ES-I3 (cell line): ENCODE measurements around the gene SH3BGRL3.
"Not testable (repeated sequence)": the region's sequence is repeated elsewhere in the genome, so short reads cannot be mapped to it uniquely, and the experiment has no call there.

Source experiments
- H3K36me3 ChIP-seq: 2 replicates; pipeline ENCODE4 v1.6.1; 2013; ENCODE audit warnings: mild to moderate bottlenecking, low read length, control low read depth, moderate library complexity; ENCODE audit not compliant: insufficient read depth
- H3K4me1 ChIP-seq: 2 replicates; pipeline ENCODE4 v1.6.1; 2013; ENCODE audit warnings: mild to moderate bottlenecking, control low read depth, low read length; ENCODE audit not compliant: insufficient read depth
- H3K9ac ChIP-seq: 2 replicates; pipeline ENCODE4 v1.6.1; 2013; ENCODE audit warnings: low read depth, mild to moderate bottlenecking, low read length, moderate library complexity
- H3K9me3 ChIP-seq: 2 replicates; pipeline ENCODE4 v1.6.1; 2013; ENCODE audit warnings: mild to moderate bottlenecking, low read length, moderate library complexity; ENCODE audit not compliant: control insufficient read depth, insufficient read depth

SH3BGRL3 gene

DNA sequence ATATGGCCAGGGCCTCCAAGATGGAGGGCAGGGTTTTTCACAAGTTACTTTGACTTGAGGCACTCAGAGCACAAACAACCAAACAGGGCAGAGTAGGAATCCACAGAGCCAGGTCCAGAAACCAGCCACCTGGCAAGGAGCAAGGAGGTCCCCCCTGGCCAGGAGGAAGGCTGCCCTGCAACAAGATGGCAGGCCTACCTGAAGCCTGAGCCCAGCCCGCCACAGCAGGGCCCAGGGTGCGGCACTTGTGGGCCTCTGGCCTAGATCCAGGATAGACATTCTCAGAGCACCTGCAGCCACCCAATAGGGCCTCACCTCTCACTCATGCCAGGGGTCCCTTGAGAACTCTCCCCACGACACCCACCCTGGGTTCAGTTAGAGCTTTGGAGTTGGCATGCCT lies 11.5 kb downstream of the SH3BGRL3 start:
- H3K9ac ChIP-seq = no peak overlapping the region
- H3K4me1 ChIP-seq = peaks cover 26% of the 10 kb centered on the region; the same call in 1 of the 2 replicates
- no peaks in the 10 kb centered on the region for H3K9me3 ChIP-seq
- H3K36me3 ChIP-seq = no peaks in the 10 kb centered on the region

DNA sequence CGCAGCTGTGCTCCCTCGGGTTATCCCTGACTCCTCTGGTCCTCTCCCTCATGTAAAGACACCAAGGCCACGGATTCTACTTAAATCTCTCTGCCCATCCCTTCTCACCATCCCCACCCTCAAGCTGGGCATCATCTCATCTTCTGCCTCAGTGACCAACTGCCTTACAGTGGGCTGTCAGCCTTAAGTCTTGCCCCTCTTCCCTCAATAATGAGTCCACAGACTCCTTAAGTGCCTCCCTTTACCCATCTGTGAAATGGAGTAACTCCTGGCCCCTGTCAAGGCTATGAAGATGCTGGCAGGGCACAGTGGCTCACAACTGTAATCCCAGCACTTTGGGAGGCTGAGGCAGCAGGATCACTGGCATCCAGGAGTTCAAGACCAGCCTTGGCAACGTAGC lies 12.1 kb downstream of the SH3BGRL3 start:
- Histone ChIP-seq H3K36me3 (no peaks in the 10 kb centered on the region), H3K9ac (no peak overlapping the region), H3K9me3 (no peaks in the 10 kb centered on the region), H3K4me1 (peaks cover 26% of the 10 kb centered on the region; the same call in 1 of the 2 replicates)

DNA sequence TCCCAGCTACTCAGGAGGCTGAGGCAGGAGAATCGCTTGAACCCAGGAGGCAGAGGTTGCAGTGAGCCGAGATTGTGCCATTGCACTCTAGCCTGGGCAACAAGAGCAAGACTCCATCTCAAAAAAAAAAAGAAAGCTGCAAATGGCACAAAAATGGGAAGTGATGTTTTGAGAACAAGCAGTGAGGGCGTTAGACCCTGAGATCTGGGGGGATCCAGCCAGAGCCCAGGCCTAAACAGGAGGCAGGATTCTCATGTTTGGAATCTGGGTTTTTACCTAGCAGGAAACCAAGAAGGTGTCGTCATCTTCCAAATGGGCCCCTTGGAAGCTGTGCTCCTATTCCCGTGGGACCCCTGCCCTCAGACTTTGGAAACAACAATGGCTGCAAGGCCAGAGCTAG lies 12.8 kb downstream of the SH3BGRL3 start:
- H3K9ac ChIP-seq, H3K36me3 ChIP-seq, H3K9me3 ChIP-seq: not testable (repeated sequence)
- peaks cover 26% of the 10 kb centered on the region; the same call in 1 of the 2 replicates for H3K4me1 ChIP-seq

DNA sequence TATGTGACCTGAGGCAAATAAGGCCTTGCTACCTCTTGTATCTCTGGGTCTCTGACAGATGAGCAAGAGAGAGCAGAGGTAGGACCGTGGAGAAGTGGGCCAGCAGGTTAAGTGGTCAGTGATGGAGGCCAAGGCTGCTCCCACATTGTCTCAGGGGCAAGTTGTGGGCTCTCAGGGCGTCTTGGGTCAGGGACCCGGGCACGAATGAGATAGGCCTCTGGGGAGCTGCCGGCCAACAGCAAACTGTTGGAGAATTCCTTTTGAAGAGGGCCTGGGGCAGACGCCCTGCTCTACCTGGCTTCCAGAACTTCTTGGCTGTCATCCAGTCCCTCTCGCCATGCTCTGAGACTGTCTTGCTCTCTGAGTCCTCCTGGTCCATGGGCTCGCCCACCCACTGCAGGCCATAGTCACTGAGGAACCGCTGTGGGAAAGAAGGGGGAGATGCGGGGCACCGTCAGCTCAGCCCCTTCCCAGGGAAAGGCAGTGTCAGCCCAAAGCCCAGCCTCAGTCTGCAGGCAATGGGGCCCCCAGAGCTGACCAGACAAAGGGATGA lies 14.1 kb downstream of the SH3BGRL3 start:
- Histone ChIP-seq H3K9ac (no peak overlapping the region), H3K36me3 (no peaks in the 10 kb centered on the region), H3K4me1 (peaks cover 24% of the 10 kb centered on the region; the same call in 1 of the 2 replicates), H3K9me3 (no peaks in the 10 kb centered on the region)

DNA sequence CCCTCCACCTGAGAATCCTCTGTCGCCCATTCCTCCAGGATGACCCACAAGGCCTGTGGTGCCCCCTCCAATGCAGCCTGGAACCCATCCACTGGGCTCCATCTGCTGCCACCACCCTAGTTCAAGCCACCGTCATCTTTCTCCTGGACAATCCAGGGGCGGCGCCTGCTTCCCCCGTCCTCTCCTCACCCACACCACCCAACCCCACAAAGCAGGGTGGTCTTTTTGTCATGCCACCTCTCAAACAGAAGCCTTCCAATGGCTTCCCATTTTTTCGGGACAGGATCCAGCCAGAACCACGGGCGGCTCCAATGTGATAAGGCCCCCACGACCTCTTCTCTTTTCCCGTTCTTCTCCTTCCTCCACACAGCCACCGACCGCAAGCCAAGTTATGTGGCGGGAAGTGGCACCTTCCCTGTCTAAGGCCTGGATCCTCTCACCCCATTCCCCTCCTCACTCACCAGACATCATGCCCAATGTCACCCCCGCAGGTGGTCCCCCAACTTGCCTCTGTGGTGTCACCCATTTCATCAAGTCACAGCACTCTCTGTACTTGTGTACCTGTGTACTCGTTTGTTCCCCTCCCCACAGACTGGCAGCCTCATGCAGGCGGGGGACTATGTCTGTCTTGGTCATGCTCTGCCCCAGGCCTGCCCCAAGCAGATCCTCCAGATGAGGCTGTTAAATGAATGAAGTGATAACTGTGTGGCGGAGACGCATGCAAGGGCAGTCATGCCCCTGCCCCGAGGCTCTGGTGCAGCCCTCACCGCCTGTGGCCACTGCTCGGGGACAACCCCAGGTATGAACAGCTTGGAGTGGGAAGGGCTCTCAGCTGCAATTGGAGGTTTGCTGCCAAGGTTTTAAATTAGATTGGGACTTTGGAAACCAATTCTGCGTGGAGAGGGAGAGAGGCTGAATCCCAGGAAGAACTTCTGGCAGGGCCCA lies 15.6 kb downstream of the SH3BGRL3 start:
- Histone ChIP-seq H3K36me3 (no peaks in the 10 kb centered on the region), H3K4me1 (peaks cover 11% of the 10 kb centered on the region; the same call in 1 of the 2 replicates), H3K9me3 (no peaks in the 10 kb centered on the region), H3K9ac (no peak overlapping the region)

DNA sequence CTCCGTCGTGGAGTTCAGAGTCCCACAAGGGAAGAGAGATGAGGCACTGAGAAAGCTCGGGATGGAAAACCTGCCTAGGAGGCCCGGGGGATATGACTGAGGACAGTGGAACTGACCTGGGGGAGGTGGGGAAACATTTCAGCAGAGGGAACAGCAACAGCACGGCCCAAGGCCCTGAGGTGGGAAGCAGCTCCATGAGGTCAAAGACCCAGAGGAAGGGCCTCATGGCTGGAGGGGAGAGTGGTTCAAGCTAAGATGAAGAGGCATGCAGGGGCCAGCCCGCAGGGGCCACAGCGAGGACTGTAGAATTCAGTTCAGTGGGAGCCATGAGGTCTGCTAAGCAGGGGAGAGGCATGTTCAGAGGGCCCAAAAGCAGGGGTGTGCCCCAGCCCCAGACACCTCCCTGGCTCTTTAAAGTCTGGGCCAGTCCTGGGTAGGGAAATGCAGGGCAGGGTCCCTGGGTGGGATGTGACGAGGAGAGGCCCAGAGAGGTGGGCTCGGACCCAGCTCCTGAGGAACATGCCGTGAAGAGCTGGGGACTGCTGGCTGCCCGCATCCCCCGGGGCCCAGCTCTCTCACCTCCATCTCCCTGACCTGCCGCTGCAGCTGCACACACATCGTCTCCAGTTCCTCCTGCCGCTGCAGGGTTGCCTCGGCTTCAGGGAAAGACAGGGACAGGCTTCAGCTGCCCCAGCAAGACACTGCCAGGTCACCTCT lies 16.6 kb downstream of the SH3BGRL3 start:
- H3K36me3 ChIP-seq = no peaks in the 10 kb centered on the region
- no peak overlapping the region for H3K9ac ChIP-seq
- H3K9me3 ChIP-seq = no peaks in the 10 kb centered on the region
- 0 out of 2 replicates have a peak, but pooled peaks cover 3% of the 10 kb centered on the region for H3K4me1 ChIP-seq

DNA sequence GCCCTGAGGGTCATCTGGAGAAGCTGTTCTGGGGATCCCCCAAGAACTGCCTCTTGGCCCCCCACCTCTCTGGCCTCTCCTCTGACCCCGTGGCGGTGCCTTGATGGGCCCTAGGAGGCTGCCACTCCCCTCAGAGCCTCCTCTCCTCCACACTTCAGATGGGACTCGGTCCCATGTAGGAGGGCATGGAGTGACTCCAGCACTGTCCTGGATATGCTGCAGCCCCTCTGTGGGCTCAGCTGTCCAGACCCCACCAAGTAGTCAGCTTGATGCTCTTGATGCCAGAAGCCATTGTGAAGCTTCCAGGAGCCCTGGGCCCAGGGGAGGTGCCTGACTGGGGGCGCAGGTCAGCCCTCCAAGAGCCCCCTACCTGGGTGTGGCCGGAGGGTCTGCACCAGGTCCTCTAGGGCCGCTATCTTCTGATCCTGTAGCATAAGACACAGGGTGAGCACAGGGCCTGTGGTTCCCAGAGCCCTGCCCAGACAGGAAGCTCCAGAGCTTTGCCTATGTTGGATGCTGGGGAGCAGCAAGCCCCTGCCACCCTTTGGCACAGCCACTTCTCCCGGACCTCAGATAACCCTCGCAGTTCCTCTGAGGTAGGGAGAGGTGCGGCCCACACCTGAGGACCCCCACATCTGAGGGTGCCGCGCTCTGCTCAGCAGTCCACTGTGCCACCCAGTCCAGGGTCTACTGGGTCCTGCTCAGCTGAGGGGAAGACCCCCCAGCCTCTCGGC lies 17.3 kb downstream of the SH3BGRL3 start:
- Histone ChIP-seq H3K36me3 (no peaks in the 10 kb centered on the region), H3K9me3 (no peaks in the 10 kb centered on the region), H3K9ac (no peak overlapping the region), H3K4me1 (no peaks in the 10 kb centered on the region)

DNA sequence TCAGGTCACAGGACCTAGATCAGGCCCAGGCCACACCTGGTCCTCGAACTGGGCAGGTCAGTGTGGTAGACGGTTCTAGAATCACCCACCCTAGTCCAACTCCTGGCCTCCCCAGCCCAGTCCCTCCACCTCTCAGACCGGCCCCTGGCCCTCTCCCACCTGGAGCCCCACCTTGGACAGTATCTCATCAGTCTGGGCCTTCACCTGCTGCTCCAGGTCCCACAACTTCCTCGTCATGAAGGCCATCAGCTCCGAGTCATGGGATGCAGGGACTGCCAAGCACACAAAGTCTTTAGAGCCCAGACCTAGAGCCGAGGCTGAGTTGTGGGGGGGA lies 17.9 kb downstream of the SH3BGRL3 start:
- H3K4me1 ChIP-seq = no peaks in the 10 kb centered on the region
- no peak overlapping the region for H3K9ac ChIP-seq
- H3K9me3 ChIP-seq = no peaks in the 10 kb centered on the region
- H3K36me3 ChIP-seq = no peaks in the 10 kb centered on the region

DNA sequence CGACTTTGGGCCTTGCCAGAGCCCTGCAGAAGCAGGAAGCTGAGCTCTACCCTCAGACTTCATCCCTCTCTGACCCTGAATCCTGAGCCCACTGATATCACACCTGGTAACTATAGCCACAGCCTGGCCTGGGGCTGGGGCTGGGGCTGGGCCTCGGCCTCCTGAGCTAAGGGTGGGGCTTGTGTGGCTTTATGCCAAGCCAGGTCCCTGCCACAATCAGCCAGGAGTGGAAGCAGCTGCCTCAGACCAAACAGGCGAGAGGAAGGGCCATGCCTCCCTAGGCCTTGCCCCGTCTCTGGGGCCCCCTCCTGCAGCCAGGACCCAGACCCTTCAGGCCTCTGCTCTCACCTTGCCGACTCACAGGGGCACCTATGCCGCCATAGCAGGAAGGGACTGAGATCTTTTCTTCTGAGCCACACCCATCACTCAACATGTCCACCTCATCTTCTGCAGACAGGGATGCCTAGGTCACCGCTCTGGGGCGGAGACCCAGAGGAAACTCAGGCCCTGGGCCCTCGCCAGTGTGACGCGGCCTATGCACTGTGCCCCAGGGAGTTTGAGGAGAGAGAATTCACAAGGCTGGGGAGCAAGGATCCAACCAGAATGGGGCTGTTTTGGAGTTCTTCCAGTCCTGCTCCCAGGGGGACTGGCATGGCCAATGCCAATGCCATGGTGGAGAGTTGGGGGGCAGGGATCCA lies 20.8 kb downstream of the SH3BGRL3 start:
- Histone ChIP-seq H3K36me3 (no peaks in the 10 kb centered on the region), H3K4me1 (peaks cover 3% of the 10 kb centered on the region; the same call in 1 of the 2 replicates), H3K9ac (no peak overlapping the region), H3K9me3 (no peaks in the 10 kb centered on the region)

DNA sequence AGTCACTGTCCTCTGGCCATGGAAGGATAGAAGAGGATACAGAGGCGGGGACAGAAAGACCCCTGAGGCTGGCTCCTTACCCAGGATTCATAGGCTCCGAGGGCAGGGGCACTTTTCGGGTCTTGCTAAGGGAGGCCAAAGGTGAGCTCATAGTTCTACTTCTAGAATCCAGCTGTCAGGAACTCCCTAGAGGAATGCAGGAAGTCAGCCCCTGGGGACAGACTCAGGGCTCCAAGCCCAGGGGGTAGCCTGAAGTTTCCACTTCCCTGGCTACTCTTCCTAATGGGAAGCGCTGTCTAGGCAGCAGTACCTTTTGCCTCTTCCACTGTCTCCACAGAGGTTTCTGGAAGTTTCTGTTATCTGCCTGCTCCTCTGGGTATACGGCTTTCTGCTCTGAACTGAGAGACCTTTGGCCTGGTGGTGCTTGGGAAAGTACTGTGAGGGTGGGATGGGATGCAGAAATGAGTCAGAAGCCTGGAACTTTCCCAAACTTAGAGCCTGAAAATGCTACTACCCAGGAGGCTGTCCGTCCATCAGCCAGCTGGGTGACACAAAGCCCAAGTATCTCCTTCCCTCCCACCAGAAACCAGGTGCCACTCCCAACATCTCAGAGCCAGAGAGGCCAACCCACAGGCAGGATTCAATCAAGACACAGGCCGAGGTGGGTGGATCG lies 23.0 kb downstream of the SH3BGRL3 start:
- Histone ChIP-seq H3K4me1 (peaks cover 6% of the 10 kb centered on the region; the same call in 1 of the 2 replicates), H3K36me3 (no peaks in the 10 kb centered on the region), H3K9me3 (no peaks in the 10 kb centered on the region), H3K9ac (no peak overlapping the region)

DNA sequence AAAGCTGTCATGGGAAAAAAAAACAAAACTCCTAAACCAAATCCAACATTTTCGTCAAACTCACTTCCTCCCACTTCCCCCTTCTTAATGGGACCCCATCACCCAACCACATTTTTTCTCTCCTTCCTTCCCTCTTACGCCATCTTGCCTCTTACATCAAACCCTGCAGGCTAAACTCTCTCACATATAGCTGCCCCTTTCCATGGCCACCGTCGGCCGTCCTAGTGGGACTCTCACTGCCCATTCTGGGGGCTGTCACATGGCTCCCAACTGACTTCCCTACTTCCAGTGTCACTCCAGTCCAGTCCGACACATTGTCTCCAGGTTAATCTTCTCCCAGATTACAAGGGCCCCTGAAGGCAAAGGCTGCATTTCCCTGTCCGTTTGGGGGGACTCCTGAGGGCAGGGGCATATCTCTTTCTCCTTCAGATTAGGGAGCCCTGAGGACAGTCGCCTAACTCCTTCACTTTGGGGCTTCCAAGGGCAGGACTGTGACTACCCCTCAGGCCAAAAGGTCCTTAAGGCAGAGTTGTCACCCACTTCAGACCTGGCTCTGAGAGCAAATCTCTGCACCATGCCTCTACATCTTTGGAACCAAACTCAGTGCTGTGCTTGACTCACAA lies 25.9 kb downstream of the SH3BGRL3 start:
- H3K36me3 ChIP-seq = no peaks in the 10 kb centered on the region
- peaks cover 6% of the 10 kb centered on the region; the same call in 1 of the 2 replicates for H3K4me1 ChIP-seq
- peak overlapping the region; percentile 78; the same call in 1 of the 2 replicates for H3K9ac ChIP-seq
- no peaks in the 10 kb centered on the region for H3K9me3 ChIP-seq

DNA sequence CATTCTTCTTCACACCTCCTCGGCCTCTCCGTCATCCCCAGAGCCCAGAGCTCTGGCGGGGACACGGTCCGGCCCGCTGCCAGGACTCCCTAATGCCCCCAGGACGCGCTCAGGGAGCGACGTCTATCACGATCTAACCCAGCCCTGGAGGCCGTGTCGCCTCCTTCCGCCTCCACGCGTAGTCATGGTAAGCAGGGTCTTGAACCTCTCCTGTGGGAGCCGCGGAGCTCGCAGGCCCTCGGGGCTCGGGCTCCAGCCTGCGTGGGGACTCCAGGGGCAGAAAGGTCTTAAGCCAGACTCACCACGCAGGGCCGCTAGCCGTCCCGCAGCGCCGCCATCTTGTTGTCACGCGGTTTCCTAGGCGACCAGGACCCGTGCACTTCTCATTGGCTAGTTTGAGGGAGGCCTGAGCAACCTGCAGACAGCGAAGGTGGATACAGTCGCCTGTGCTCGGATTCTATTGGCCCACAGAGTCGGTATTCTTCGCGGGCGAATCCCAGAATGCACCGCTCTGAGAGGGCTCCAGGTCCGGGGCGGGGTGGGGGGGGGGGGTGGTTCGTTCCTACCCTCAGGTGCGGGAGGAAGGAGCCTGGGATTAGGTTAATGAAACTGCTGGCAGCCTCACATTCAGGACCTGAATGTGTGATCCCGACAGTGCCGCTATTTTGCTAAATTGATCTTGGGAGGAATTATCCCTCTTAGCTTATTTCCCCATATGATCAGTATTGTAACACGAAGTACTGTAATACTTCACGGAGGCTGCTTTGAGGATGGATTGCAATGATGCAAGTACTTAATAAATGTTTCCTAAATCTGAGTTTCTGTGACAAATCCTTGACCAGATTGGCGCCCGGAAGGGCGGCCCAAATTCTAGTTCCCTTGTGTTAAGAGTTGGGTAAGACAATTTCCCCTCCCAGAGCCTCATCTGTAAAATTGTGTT lies 26.7 kb downstream of the SH3BGRL3 start, which contains the start of gene UBXN11:
Gene UBXN11, minus strand, starts transcription at position 347 of the 940 bp plus-strand sequence. CDS start 3,753 bp downstream, outside the sequence.
- Histone ChIP-seq H3K9me3 (no peaks in the 10 kb centered on the region), H3K36me3 (no peaks in the 10 kb centered on the region), H3K9ac (peak within 1 kb of the TSS; percentile 78; the same call in 1 of the 2 replicates), H3K4me1 (peaks cover 6% of the 10 kb centered on the region; the same call in 1 of the 2 replicates)
